Endometrium (tissue), 2 donors: ENCODE results near the gene INVS.
"Not testable (repeated sequence)": the region's sequence is repeated elsewhere in the genome, so short reads cannot be mapped to it uniquely, and the experiment has no call there.

Source experiments
- FAIRE-seq: peaks from 2 replicates; lab custom pipeline; 2012; peaks lifted over from hg19 to GRCh38; lab: Jason Lieb, UNC
- donor health status: control.
- donor health status: control.

The INVS gene

DNA sequence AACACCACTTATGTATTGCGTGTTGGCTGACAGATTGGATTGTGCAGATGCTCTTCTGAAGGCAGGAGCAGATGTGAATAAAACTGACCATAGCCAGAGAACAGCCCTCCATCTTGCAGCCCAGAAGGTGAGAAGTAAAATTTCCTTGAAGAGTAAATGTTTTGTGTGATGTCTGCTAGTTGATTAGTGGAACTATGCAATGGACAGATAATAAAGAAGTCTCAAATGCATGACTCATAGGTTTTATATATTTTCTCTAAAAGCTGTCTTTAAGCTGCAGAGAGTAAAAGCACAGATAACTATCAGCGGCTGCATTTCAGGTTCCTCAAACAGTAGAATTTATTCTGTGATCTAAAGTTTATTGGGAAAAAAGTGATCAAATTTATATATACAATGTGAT, 27.4 kb downstream of the INVS start:
- FAIRE-seq, result no peak

DNA sequence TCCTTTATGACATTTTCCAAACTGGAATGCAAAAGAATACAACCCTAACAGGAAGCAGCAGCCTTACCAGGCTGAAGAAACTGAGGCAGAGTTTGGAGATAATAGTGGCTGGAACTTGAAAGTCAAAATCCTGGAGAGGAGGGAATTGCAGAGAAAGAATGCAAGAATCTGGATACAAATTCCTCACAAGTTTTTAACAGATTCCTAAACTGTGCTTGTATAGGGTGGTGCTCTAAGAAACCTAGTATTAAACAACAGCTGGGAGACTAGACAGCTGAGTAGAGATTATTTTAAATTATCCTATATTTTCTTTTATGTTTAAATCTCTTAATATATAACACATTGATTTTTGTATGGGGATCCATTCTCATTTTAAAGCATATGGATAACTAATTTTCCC, 30.7 kb downstream of the INVS start:
- FAIRE-seq, result no peak

GRCh38 chr9:100131216-100131615, 32.2 kb downstream of the INVS start:
- FAIRE-seq, result no peak

GRCh38 chr9:100131875-100132430, 32.9 kb downstream of the INVS start:
- no peak for FAIRE-seq

DNA sequence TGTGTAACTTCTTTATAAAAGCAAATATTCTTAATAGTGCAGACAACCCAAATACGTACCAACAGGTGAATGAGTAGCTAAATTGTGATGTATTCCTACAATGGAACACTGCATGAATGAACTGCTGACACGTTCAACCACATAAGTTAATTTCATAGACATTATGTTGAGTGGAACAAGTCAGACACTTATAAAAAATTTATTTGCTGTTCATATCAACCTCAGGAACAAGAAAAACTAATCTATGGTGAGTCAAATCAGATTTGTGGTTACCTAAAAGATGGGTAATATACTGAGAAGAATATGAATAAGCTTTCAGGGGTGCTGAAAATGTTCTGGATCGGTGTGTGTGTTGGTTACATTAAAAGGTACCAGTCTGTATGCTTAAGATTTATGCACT, 35.7 kb downstream of the INVS start:
- FAIRE-seq, result no peak

GRCh38 chr9:100136799-100137198, 37.8 kb downstream of the INVS start:
- FAIRE-seq, result not testable (repeated sequence)

DNA sequence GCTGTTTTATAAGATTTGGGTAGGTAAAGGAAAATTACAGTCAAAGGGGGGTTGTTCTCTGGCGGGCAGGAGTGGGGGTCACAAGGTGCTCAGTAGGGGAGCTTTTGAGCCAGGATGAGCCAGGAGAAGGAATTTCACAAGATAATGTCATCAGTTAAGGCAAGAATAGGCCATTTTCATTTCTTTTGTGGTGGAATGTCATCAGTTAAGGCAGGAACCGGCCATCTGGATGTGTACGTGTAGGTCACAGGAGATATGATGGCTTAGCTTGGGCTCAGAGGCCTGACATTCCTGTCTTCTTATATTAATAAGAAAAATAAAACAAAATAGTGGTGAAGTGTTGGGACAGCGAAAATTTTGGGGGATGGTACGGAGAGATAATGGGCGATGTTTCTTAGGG, 41.3 kb downstream of the INVS start:
- FAIRE-seq, result not testable (repeated sequence)

DNA sequence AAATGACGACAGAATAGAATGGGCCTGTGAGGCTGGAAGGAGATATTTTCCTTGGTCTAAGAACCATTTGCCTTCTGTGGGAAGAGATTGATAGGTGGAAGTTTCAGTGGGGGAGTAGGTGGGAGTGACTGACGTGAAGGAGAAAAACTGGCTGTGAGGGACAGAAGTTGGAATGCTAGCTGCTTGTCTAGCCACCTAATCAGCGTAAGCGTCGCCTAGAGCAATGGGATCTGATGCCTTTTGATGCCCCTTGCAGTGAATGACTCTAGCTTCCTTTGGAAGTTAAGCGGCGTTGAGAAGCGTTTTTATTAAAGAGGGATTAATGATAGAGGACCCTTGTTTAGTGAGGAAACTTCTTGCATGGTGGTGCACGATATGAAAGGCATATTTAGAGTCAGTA, 42.8 kb downstream of the INVS start:
- not testable (repeated sequence) for FAIRE-seq

DNA sequence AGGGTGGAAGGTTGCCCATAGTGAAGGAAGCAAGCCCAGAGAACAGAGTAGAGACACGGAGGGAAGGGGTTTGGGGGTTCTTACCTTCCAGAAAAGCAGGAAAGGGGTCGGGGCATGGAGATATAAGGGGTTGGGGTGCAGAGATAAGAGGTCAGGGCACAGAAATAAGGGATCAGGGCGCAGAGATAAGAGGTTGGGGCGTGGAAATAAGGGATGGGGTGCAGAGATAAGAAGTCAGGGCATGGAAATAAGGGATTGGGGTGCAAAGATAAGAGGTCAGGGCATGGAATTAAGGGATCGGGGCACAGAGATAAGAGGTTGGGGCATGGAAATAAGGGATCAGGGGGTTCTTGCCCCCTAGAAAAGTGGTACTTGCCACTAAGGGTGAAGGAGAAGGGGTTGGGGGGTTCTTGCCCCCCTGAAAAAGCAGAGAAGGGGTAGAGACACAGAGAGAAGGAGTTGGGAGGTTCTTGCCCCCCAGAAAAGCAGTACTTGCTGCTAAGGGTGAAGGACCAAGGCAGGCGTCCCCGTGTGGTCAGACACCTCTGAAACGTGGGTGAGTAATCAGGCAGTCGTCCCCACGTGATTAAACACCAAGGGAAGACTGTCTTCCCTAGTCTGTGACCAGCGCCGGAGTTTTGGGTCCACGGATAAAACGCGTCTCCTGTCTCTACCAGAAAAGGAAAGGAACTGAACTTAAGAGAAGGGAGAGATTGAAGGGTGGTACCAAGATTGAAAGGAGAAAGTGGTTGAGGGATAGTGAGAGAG, 46.3 kb downstream of the INVS start:
- not testable (repeated sequence) for FAIRE-seq

GRCh38 chr9:100145976-100146375, 46.9 kb downstream of the INVS start:
- not testable (repeated sequence) for FAIRE-seq

DNA sequence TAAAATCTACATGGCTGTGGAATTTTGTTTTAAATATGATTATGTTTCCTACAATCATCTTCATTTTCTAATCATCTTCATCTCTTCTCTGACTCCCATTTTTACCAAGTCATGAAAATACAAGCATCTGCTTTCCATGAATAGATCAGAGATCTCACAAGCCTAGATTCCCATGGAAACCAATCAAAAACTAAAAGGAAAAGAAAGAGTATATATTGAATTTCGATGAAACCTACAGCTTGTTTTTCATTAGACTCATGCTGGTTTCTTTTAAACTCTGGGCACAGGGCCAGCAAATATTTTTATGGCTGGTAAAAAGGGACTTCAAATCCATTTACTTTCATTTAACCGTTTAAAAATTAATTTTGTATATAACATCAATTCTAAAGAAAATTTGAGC, 51.2 kb downstream of the INVS start:
- FAIRE-seq, result no peak

- no peak for FAIRE-seq
Measured at GRCh38 chr9:100160021-100160420, 61.0 kb downstream of the INVS start.

- no peak for FAIRE-seq
Measured at GRCh38 chr9:100167176-100167575, 68.1 kb downstream of the INVS start.

DNA sequence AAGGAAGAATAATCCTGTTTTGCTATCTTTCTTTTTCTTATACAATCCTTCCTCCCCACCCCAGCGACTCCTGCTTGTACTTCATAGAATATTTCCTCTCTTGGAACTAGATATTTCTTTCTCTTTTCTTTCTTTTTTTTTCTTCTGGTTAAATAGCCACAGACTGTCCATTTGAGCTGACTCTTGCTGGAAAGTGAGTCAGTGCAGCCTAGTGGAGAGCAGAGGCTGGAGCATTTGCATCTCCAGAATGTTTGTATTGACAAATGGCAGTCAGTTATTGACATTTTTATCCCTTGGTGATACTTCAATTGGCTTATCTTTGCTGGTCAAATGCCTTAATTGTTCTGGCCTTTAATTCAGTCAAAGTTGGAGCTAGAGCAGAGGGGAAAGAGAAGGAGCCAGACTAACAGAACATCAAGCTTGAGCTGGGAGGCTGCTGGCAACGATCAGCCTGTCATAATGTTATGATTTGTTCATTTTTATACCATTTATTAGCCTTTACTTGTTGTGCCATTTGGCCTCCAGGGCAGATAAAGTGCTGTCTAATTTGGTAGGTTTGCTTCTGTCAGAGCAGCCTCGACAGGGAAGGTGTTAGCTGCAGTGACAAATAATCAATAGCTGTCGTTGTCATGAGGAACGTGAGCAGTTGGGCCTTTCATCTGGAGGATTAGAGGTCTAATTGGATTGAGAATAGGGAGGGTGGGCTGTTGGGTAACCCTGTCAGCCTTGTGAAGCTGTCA, 69.0 kb downstream of the INVS start:
- no peak for FAIRE-seq

DNA sequence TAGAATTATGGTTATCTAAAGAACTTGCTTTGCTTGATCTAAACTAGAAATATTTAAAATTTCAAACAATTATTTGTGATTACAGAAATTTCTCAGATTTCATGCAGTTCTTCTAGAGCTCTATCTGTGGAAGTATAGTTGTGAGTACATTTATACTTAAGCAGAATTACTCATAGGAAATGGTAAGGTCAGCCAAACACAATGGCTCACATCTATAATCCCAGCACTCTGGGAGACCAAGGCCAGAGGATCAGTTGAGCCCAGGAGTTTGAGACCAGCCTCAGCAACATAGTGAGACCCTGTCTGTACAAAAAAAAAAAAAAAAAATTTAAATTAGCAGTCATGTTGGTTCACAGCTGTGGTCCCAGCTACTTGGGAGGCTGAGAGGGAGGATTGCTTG, 71.0 kb downstream of the INVS start:
- no peak for FAIRE-seq

DNA sequence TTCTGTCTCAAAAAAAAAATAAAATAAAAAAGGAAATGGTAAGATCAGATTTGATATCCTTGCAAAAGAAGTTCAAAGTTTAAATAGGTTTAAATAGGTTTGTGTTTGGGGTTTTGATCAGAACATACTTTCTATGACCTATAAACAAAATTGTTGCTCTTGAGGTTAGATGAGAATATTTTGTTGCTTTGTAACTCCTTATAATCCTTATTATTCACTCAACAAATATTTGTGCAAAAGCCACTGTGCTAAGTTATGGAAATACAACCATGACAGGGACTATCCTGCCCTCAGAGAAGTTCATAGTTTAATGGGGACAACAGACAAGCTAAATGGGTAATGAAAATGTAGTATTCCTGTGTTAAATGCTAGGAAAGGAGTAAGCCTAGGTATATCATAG, 71.5 kb downstream of the INVS start:
- FAIRE-seq, result no peak

DNA sequence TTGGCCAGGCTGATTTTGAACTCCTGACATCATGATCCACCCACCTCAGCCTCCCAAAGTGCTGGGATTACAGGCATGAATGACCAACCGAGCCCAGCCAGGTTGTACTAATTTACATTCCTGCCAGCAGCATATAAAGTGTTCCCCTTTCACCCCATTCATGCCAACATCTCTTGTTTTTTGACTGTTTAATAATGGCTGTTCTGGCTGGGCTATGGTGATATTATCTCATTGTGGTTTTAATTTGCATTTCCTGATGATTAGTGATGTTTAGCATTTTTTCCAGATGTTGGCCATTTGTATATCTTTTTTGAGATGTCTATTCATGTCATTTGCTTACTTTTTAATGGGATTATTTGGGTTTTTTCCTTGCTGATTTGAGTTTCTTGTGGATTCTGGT, 87.3 kb downstream of the INVS start:
- FAIRE-seq, result peak; percentile 97

DNA sequence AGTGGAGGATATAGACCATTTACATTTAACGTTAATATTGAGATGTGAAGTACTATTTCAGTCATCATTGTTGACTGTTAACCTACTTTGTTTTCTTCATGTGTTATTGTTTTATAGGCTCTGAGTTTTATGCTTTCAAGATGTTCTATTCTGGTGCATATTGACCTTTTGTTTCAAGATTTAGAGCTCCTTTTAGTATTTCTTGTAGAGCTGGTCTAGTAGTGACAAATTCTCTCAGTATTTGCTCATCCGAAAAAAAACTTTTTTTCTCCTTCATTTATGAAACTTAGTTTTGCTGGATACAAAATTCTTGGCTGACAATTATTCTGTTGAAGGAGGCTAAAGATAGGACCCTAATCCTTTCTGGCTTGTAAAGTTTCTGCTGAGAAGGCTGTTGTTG, 91.3 kb downstream of the INVS start:
- no peak for FAIRE-seq

DNA sequence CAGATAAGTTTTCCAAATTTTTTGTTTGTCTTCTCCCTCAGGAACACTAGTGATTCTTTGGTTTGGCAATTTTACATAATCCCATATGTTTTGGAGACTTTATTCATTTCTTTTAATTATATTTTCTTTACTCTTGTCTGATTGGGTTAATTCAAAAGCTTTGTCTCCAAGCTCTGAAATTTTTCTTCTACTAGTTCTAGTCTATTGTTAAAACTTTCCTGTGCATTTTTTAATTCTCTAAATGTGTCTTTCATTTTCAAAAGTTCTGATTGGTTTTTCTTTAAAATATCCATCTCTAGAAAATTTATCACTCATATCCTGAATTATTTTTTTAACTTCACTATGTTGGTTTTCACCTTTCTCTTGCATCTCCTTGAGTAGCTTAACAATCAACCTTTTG, 92.2 kb downstream of the INVS start:
- FAIRE-seq, result no peak

DNA sequence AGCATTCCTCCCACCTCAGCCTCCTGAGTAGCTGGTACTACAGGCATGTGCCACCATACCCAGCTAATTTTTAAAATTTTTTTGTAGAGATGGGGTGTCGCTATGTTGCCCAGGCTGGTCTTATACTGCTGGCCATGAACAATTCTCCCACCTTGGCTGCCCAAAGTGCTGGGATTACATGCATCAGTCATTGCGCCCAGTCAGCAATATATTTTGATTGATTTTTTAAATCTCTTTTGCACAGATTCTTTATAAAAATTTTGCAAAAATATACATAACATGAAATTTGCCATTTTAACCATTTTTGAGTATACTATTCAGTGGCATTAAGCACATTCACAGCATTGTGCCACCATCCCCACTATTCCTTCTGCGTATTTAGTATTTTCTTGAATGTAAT, 94.0 kb downstream of the INVS start:
- FAIRE-seq, result no peak

DNA sequence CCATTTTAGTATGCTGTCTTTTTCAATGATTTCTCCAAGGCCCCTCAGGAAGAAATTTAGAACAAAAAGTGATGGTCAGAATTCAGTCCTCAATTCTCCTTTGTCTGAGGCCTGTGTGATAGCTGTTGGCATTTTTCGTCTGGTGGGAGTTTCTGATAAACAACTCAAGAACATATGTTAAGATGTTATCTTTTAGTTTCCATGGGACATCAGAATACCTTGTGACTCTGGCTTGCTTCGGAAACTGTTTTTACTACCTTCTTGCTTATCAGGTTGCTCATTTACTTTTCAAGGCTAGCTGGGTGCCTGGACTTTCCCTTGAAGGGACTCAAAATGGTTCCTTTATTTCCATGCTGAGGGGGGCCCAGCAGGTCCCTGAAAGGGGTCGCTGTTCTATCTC, 97.2 kb downstream of the INVS start:
- FAIRE-seq, result no peak

DNA sequence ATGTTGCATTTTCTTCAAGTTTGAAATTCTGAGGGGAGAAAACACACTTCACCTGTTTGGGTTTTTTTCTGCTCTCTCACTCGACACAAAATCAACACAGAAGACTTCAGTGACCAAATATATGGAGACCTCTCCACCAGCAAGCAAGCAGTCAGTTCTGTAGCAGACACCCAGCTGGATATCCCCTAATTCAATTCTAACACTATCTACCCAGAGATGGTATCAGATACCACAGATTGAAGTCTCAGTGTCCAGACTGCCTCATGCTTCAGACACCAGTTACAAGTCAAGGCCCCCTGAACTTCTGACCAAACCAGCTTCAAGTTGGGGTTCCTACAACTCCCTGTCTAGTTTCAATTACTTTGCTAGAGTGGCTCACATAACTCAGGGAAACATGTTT, 97.8 kb downstream of the INVS start:
- FAIRE-seq, result no peak

- no peak for FAIRE-seq
Measured at GRCh38 chr9:100197553-100197952, 98.5 kb downstream of the INVS start.

DNA sequence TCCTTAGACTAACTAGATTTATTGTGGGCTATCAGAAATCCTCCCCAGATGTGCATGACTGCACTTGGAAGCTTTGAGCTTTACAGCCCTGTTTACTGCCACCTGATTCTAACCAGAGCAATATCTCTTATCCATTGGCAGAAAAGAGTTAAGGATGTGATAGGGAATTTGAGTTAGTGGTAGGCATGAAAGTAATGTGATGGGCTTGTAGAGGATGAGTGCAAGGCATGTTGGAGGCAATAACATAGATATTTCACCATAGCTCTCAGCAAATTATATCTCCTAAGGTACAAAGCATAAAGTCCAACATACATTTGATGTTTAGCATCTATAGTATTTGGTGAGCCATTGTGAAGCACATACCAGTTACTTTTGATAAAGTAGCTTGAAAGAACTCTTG, 103.8 kb downstream of the INVS start:
- FAIRE-seq, result no peak
